Measurements from ENCODE around the gene STMN3. TPM values are rescaled to one million over a fixed set of nuclear protein-coding genes. Genes with fewer than 3 reads are reported as not detected.

Gene STMN3
- total and polyA plus RNA-seq, 4 donors = 0.42 to 2.9 (median 0.91) TPM

DNA sequence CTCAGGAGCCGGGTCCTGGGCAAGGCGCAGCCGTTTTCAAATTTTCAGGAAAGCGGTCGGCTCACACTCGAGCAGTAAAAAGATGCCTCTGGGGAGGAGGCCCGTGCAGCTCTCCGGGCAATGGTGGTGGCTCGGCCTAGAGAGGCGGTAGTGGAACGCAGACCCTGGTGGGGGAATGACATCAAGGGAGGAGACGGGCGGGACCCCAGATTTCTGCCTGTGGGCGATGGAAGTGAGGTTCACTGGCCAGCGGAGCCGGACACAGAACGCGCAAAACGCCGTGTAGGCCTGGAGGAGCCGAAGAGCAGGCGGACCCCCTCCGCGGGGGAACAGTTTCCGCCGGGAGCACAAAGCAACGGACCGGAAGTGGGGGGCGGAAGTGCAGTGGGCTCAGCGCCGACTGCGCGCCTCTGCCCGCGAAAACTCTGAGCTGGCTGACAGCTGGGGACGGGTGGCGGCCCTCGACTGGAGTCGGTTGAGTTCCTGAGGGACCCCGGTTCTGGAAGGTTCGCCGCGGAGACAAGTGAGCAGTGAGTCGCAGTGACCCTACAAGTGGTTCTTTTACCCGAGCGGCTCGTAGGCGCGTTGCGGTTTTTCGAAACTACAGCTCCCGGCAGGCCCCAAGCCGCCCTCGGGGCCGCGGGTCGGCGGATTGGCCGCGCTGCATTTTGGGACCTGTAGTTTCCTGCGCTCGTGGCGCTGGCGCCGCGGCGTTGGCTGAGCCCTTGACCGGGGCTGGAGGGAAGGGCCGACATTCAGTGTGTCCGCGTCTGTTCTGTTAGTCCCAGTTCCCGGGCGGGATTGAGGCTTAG, 4.9 kb upstream of the STMN3 start, which contains the start of gene RTEL1:
Gene RTEL1 (plus strand): TSS at position 376 of the 812 bp plus-strand sequence. CDS start 1,091 bp downstream, outside the sequence.
- Histone ChIP-seq H3K27ac (ENCODE audit: low read depth in 1 of 2, low read length in 2 of 2) (peak within 1 kb of the TSS; percentile 88 to 90), H3K36me3 (ENCODE audit: control insufficient read depth in 4 of 4, insufficient read depth in 3 of 4, low read depth in 1 of 4, low read length in 3 of 4) (peaks cover 0 to 15% (median 6%) of the 10 kb centered on the region in 4 donors), H3K27me3 (ENCODE audit: control insufficient read depth in 4 of 4, insufficient read depth in 4 of 4, low read length in 3 of 4) (no peaks in the 10 kb centered on the region), H3K9ac (ENCODE audit: low read depth in 1 of 2, low read length in 2 of 2) (peak within 1 kb of the TSS; percentile 59 to 61), H3K4me3 (ENCODE audit: low read depth in 1 of 3, low read length in 3 of 3) (peak within 1 kb of the TSS; percentile 63 to 88 (median 81)), H3K9me3 (ENCODE audit: control insufficient read depth in 4 of 4, low read length in 3 of 4) (no peaks in the 10 kb centered on the region), H3K4me1 (ENCODE audit: control insufficient read depth in 4 of 4, insufficient read depth in 4 of 4, low read length in 3 of 4) (peaks cover 3 to 24% (median 17%) of the 10 kb centered on the region in 4 donors)
- TF ChIP-seq RXRA (IDR thresholded peaks at IDR 0.05) = peak in 1 of 2 donors; percentile 46
- TF ChIP-seq, protein P1, sequence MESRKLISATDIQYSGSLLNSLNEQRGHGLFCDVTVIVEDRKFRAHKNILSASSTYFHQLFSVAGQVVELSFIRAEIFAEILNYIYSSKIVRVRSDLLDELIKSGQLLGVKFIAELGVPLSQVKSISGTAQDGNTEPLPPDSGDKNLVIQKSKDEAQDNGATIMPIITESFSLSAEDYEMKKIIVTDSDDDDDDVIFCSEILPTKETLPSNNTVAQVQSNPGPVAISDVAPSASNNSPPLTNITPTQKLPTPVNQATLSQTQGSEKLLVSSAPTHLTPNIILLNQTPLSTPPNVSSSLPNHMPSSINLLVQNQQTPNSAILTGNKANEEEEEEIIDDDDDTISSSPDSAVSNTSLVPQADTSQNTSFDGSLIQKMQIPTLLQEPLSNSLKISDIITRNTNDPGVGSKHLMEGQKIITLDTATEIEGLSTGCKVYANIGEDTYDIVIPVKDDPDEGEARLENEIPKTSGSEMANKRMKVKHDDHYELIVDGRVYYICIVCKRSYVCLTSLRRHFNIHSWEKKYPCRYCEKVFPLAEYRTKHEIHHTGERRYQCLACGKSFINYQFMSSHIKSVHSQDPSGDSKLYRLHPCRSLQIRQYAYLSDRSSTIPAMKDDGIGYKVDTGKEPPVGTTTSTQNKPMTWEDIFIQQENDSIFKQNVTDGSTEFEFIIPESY (IDR thresholded peaks at IDR 0.05) = no peak
- no peak for TF ChIP-seq HNF4G (IDR thresholded peaks at IDR 0.05)
- TF ChIP-seq, protein P2, sequence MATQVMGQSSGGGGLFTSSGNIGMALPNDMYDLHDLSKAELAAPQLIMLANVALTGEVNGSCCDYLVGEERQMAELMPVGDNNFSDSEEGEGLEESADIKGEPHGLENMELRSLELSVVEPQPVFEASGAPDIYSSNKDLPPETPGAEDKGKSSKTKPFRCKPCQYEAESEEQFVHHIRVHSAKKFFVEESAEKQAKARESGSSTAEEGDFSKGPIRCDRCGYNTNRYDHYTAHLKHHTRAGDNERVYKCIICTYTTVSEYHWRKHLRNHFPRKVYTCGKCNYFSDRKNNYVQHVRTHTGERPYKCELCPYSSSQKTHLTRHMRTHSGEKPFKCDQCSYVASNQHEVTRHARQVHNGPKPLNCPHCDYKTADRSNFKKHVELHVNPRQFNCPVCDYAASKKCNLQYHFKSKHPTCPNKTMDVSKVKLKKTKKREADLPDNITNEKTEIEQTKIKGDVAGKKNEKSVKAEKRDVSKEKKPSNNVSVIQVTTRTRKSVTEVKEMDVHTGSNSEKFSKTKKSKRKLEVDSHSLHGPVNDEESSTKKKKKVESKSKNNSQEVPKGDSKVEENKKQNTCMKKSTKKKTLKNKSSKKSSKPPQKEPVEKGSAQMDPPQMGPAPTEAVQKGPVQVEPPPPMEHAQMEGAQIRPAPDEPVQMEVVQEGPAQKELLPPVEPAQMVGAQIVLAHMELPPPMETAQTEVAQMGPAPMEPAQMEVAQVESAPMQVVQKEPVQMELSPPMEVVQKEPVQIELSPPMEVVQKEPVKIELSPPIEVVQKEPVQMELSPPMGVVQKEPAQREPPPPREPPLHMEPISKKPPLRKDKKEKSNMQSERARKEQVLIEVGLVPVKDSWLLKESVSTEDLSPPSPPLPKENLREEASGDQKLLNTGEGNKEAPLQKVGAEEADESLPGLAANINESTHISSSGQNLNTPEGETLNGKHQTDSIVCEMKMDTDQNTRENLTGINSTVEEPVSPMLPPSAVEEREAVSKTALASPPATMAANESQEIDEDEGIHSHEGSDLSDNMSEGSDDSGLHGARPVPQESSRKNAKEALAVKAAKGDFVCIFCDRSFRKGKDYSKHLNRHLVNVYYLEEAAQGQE (IDR thresholded peaks at IDR 0.05) = peak; percentile 76
- no peak for TF ChIP-seq JUND (IDR thresholded peaks at IDR 0.05)
- TF ChIP-seq, protein P3, sequence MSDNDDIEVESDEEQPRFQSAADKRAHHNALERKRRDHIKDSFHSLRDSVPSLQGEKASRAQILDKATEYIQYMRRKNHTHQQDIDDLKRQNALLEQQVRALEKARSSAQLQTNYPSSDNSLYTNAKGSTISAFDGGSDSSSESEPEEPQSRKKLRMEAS (IDR thresholded peaks at IDR 0.05) = no peak
- TF ChIP-seq, protein P4, sequence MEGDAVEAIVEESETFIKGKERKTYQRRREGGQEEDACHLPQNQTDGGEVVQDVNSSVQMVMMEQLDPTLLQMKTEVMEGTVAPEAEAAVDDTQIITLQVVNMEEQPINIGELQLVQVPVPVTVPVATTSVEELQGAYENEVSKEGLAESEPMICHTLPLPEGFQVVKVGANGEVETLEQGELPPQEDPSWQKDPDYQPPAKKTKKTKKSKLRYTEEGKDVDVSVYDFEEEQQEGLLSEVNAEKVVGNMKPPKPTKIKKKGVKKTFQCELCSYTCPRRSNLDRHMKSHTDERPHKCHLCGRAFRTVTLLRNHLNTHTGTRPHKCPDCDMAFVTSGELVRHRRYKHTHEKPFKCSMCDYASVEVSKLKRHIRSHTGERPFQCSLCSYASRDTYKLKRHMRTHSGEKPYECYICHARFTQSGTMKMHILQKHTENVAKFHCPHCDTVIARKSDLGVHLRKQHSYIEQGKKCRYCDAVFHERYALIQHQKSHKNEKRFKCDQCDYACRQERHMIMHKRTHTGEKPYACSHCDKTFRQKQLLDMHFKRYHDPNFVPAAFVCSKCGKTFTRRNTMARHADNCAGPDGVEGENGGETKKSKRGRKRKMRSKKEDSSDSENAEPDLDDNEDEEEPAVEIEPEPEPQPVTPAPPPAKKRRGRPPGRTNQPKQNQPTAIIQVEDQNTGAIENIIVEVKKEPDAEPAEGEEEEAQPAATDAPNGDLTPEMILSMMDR (IDR thresholded peaks at IDR 0.05; ENCODE audit: low read depth, low read length, missing input control) = no peak
- TF ChIP-seq, protein P5, sequence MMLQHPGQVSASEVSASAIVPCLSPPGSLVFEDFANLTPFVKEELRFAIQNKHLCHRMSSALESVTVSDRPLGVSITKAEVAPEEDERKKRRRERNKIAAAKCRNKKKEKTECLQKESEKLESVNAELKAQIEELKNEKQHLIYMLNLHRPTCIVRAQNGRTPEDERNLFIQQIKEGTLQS (IDR thresholded peaks at IDR 0.05) = no peak
- TF ChIP-seq SP1 (IDR thresholded peaks at IDR 0.05) = peak; percentile 62
- peak; percentile 8 for TF ChIP-seq FOXA1 (IDR thresholded peaks at IDR 0.05)
- TF ChIP-seq NR2F2 (IDR thresholded peaks at IDR 0.05) = peak; percentile 68
- TF ChIP-seq HNF4A (conservative IDR thresholded peaks at IDR 0.05) = no peak
- peak; percentile 15 to 76 for TF ChIP-seq EGR1 (IDR thresholded peaks at IDR 0.05; ENCODE audit: low read depth in 2 of 2)
- TF ChIP-seq RAD21 (IDR thresholded peaks at IDR 0.05) = peak in 1 of 2 donors; percentile 16
- TF ChIP-seq GABPA (IDR thresholded peaks at IDR 0.05 in 1 of 2, conservative IDR thresholded peaks at IDR 0.05 in 1 of 2) = peak; percentile 97 to 99
- TF ChIP-seq YY1 (IDR thresholded peaks at IDR 0.05) = peak; percentile 78
- no peak for TF ChIP-seq FOXA2 (IDR thresholded peaks at IDR 0.05)
- no peak for TF ChIP-seq TAF1 (conservative IDR thresholded peaks at IDR 0.05)
- DNase-seq (ENCODE audit: low spot score) = peak; percentile 94
- 3% methylated on average over 73 of the region's 73 CpGs for WGBS
